Measurements from ENCODE around the gene RBMS1. TPM values are rescaled to one million over a fixed set of nuclear protein-coding genes. Genes with fewer than 3 reads are reported as not detected.

RBMS1 gene
- total and polyA plus RNA-seq, 2 experiments from 2014 or later, result 55.5 to 94.8 TPM

- no peak for TF ChIP-seq ETS1 (IDR thresholded peaks at IDR 0.05)
Observed at GRCh38 chr2:160292225-160292624, 201.4 kb downstream of the RBMS1 start (continued).

DNA sequence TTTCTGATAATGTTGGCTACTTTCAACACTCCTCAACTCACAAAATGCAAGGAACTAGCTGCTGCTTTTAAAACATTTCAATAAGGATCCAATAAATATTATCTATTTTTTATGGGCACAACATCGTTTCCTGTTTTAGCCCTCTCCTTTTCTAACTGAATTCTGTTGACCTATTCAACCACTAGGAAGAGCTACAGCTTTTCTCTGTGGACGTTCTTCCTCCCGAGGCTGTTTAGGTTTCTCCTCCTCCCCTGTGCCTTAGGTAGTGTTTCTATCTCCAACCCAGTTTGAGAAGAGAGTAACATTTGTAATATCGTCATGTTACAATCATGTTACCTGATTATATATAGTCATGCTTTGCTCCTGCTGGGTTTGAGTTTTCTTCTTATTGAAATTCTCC lies 202.2 kb downstream of the RBMS1 start:
- no peaks in the 10 kb centered on the region for H3K27me3 Mint-ChIP-seq (ENCODE audit: insufficient read depth, low read depth, poor library complexity)
- Histone ChIP-seq H3K4me1 (ENCODE audit: insufficient read depth) (no peaks in the 10 kb centered on the region), H3K9me2 (ENCODE audit: insufficient read depth) (no peaks in the 10 kb centered on the region), H3F3A (replicated peaks; ENCODE audit: low read depth) (no peaks in the 10 kb centered on the region), H3K4me2 (no peak overlapping the region), H3K27ac (ENCODE audit: low read depth) (no peak overlapping the region), H4K20me1 (replicated peaks; ENCODE audit: insufficient read depth) (no peaks in the 10 kb centered on the region; the same call in 1 of the 2 replicates), H3K79me2 (replicated peaks; ENCODE audit: insufficient read depth) (no peaks in the 10 kb centered on the region), H3K4me3 (no peak overlapping the region), H2AFZ (no peak overlapping the region), H3K27me3 (ENCODE audit: insufficient read depth) (no peaks in the 10 kb centered on the region), H3K36me3 (ENCODE audit: insufficient read depth) (no peaks in the 10 kb centered on the region)
- H3K4me1 Mint-ChIP-seq, result peaks cover 6% of the 10 kb centered on the region; the same call in 2 of the 3 replicates
- H3K4me3 Mint-ChIP-seq, result no peak overlapping the region
- peaks cover 6% of the 10 kb centered on the region; the same call in 1 of the 3 replicates for H3K36me3 Mint-ChIP-seq (ENCODE audit: low read depth)
- no peaks in the 10 kb centered on the region for H3K9me3 Mint-ChIP-seq
- ATAC-seq (peak; percentile 39; the same call in 1 of the 3 replicates), DNase-seq (ENCODE audit: low spot score) (no peak)
- no peak overlapping the region for H3K27ac Mint-ChIP-seq
- TF ChIP-seq, protein P1, sequence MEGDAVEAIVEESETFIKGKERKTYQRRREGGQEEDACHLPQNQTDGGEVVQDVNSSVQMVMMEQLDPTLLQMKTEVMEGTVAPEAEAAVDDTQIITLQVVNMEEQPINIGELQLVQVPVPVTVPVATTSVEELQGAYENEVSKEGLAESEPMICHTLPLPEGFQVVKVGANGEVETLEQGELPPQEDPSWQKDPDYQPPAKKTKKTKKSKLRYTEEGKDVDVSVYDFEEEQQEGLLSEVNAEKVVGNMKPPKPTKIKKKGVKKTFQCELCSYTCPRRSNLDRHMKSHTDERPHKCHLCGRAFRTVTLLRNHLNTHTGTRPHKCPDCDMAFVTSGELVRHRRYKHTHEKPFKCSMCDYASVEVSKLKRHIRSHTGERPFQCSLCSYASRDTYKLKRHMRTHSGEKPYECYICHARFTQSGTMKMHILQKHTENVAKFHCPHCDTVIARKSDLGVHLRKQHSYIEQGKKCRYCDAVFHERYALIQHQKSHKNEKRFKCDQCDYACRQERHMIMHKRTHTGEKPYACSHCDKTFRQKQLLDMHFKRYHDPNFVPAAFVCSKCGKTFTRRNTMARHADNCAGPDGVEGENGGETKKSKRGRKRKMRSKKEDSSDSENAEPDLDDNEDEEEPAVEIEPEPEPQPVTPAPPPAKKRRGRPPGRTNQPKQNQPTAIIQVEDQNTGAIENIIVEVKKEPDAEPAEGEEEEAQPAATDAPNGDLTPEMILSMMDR (conservative IDR thresholded peaks at IDR 0.05; ENCODE audit: low read depth in 2 of 2), result peak; percentile 8 to 31; a peak in 2 of 4 replicates
- TF ChIP-seq CREB1 (CRISPR knock-in tag; IDR thresholded peaks at IDR 0.05; ENCODE audit: low read depth) (no peak), EZH2 (IDR thresholded peaks at IDR 0.05; ENCODE audit: low read depth, unreplicated experiment) (no peak)

DNA sequence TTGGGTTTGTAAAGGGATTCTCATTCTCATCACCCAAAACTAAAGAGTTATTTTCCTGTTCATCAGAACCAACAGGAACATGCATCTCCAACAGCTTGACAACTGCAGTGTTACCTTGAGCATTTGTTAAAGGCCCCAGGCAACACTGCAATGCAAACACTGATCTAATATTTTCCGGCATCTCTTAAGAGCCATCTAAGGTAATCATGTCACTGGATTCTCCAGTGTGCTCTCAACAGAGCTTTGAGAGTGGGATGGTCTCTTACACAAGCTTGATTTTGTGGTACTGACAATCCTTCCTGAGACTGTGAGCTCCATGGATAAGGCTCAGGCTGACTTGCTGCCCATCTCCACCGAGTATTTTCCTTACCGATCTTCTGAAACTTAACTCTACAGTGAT lies 203.0 kb downstream of the RBMS1 start:
- no peak overlapping the region for H3K4me2 ChIP-seq
- no peaks in the 10 kb centered on the region for H3K27me3 ChIP-seq (ENCODE audit: insufficient read depth)
- H3K27ac ChIP-seq (ENCODE audit: low read depth), result no peak overlapping the region
- H3K9me3 Mint-ChIP-seq, result no peaks in the 10 kb centered on the region
- H4K20me1 ChIP-seq (replicated peaks; ENCODE audit: insufficient read depth), result no peaks in the 10 kb centered on the region; the same call in 1 of the 2 replicates
- H3K27ac Mint-ChIP-seq, result no peak overlapping the region
- no peak overlapping the region for H3K4me3 ChIP-seq
- ATAC-seq, result no peak
- no peak for DNase-seq (ENCODE audit: low spot score)
- H3K27me3 Mint-ChIP-seq (ENCODE audit: insufficient read depth, low read depth, poor library complexity), result no peaks in the 10 kb centered on the region
- H3K36me3 ChIP-seq (ENCODE audit: insufficient read depth), result no peaks in the 10 kb centered on the region
- no peaks in the 10 kb centered on the region for H3F3A ChIP-seq (replicated peaks; ENCODE audit: low read depth)
- H2AFZ ChIP-seq, result no peak overlapping the region
- no peak overlapping the region for H3K4me3 Mint-ChIP-seq
- H3K36me3 Mint-ChIP-seq (ENCODE audit: low read depth), result peaks cover 6% of the 10 kb centered on the region; the same call in 1 of the 3 replicates
- H3K9me2 ChIP-seq (ENCODE audit: insufficient read depth), result no peaks in the 10 kb centered on the region
- no peaks in the 10 kb centered on the region for H3K79me2 ChIP-seq (replicated peaks; ENCODE audit: insufficient read depth)
- peaks cover 6% of the 10 kb centered on the region; the same call in 2 of the 3 replicates for H3K4me1 Mint-ChIP-seq
- no peaks in the 10 kb centered on the region for H3K4me1 ChIP-seq (ENCODE audit: insufficient read depth)
- TF ChIP-seq NANOG (IDR thresholded peaks at IDR 0.05; ENCODE audit: borderline replicate concordance) (no peak), EZH2phosphoT487 (IDR thresholded peaks at IDR 0.05; ENCODE audit: unreplicated experiment) (no peak), ETS1 (IDR thresholded peaks at IDR 0.05) (no peak), STAT1 (IDR thresholded peaks at IDR 0.05; ENCODE audit: unreplicated experiment) (no peak), CREB1 (CRISPR knock-in tag; IDR thresholded peaks at IDR 0.05; ENCODE audit: low read depth) (no peak), ZNF114 (CRISPR knock-in tag; IDR thresholded peaks at IDR 0.05) (no peak), EZH2 (IDR thresholded peaks at IDR 0.05; ENCODE audit: low read depth, unreplicated experiment) (no peak), POLR2AphosphoS5 (IDR thresholded peaks at IDR 0.05; ENCODE audit: low read depth) (no peak)
- TF ChIP-seq, protein P2, sequence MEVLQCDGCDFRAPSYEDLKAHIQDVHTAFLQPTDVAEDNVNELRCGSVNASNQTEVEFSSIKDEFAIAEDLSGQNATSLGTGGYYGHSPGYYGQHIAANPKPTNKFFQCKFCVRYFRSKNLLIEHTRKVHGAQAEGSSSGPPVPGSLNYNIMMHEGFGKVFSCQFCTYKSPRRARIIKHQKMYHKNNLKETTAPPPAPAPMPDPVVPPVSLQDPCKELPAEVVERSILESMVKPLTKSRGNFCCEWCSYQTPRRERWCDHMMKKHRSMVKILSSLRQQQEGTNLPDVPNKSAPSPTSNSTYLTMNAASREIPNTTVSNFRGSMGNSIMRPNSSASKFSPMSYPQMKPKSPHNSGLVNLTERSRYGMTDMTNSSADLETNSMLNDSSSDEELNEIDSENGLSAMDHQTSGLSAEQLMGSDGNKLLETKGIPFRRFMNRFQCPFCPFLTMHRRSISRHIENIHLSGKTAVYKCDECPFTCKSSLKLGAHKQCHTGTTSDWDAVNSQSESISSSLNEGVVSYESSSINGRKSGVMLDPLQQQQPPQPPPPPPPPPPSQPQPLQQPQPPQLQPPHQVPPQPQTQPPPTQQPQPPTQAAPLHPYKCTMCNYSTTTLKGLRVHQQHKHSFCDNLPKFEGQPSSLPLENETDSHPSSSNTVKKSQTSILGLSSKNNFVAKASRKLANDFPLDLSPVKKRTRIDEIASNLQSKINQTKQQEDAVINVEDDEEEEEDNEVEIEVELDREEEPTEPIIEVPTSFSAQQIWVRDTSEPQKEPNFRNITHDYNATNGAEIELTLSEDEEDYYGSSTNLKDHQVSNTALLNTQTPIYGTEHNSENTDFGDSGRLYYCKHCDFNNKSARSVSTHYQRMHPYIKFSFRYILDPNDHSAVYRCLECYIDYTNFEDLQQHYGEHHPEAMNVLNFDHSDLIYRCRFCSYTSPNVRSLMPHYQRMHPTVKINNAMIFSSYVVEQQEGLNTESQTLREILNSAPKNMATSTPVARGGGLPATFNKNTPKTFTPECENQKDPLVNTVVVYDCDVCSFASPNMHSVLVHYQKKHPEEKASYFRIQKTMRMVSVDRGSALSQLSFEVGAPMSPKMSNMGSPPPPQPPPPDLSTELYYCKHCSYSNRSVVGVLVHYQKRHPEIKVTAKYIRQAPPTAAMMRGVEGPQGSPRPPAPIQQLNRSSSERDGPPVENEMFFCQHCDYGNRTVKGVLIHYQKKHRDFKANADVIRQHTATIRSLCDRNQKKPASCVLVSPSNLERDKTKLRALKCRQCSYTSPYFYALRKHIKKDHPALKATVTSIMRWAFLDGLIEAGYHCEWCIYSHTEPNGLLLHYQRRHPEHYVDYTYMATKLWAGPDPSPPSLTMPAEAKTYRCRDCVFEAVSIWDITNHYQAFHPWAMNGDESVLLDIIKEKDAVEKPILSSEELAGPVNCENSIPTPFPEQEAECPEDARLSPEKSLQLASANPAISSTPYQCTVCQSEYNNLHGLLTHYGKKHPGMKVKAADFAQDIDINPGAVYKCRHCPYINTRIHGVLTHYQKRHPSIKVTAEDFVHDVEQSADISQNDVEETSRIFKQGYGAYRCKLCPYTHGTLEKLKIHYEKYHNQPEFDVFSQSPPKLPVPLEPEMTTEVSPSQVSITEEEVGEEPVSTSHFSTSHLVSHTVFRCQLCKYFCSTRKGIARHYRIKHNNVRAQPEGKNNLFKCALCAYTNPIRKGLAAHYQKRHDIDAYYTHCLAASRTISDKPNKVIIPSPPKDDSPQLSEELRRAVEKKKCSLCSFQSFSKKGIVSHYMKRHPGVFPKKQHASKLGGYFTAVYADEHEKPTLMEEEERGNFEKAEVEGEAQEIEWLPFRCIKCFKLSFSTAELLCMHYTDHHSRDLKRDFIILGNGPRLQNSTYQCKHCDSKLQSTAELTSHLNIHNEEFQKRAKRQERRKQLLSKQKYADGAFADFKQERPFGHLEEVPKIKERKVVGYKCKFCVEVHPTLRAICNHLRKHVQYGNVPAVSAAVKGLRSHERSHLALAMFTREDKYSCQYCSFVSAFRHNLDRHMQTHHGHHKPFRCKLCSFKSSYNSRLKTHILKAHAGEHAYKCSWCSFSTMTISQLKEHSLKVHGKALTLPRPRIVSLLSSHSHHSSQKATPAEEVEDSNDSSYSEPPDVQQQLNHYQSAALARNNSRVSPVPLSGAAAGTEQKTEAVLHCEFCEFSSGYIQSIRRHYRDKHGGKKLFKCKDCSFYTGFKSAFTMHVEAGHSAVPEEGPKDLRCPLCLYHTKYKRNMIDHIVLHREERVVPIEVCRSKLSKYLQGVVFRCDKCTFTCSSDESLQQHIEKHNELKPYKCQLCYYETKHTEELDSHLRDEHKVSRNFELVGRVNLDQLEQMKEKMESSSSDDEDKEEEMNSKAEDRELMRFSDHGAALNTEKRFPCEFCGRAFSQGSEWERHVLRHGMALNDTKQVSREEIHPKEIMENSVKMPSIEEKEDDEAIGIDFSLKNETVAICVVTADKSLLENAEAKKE (CRISPR knock-in tag; IDR thresholded peaks at IDR 0.05), result no peak

Data from GM23338 (cell line).